Left renal cortex interstitium (tissue), 4 donors: Measurements from ENCODE around the gene DHX16. TPM values are rescaled to one million over a fixed set of nuclear protein-coding genes. Genes with fewer than 3 reads are reported as not detected.

Experiments
- DNase-seq, 4 donors: peaks; one replicate each; pipeline ENCODE4 v3.0.0-alpha.2; 2013; ENCODE audit warnings: low read depth in 4 of 4, low spot score in 2 of 4, missing footprints in 1 of 4
- polyA plus RNA-seq, 4 donors: library from polyadenylated mRNA; unstranded; fragments of 120-200 nt; gene quantifications; one replicate each; pipeline ENCODE4 v1.2.1, GENCODE V29; 2013; ENCODE audit not compliant: insufficient read length in 4 of 4

The DHX16 gene
- polyA plus RNA-seq, 4 donors, result 38.7 to 54.4 (median 44.6) TPM

- no peak for DNase-seq
Observed at GRCh38 chr6:30700340-30700739, 27.5 kb upstream of the DHX16 start.

- no peak for DNase-seq
Observed at GRCh38 chr6:30696432-30696831, 23.6 kb upstream of the DHX16 start.

- no peak for DNase-seq
Observed at GRCh38 chr6:30691208-30691847, 18.5 kb upstream of the DHX16 start.

GRCh38 chr6:30690403-30691207, 17.8 kb upstream of the DHX16 start, which contains the start of gene NRM:
NRM (minus strand) TSS chr6:30690984; CDS start chr6:30690974, 10 bp downstream.
- peak; percentile 79 to 93 (median 86) for DNase-seq

- DNase-seq, result no peak
Observed at GRCh38 chr6:30689985-30690384, 17.2 kb upstream of the DHX16 start.

- DNase-seq, result no peak
Observed at GRCh38 chr6:30689022-30689865, 16.4 kb upstream of the DHX16 start.

- DNase-seq, result no peak
Observed at GRCh38 chr6:30688569-30688968, 15.8 kb upstream of the DHX16 start.

- DNase-seq, result no peak
Observed at GRCh38 chr6:30687659-30688431, 15.0 kb upstream of the DHX16 start.

- peak; percentile 75 to 87 (median 80) for DNase-seq
Observed at GRCh38 chr6:30686908-30687658, 14.3 kb upstream of the DHX16 start.

GRCh38 chr6:30686009-30686907, 13.5 kb upstream of the DHX16 start, which contains the start of gene PPP1R18:
PPP1R18 (minus strand) TSS chr6:30686645; CDS start chr6:30686018, 627 bp downstream.
- no peak for DNase-seq

GRCh38 chr6:30685157-30686008, 12.6 kb upstream of the DHX16 start:
- no peak for DNase-seq

- DNase-seq, result no peak
Observed at GRCh38 chr6:30684386-30685156, 11.8 kb upstream of the DHX16 start.

- no peak for DNase-seq
Observed at GRCh38 chr6:30683980-30684338, 11.2 kb upstream of the DHX16 start.

- no peak for DNase-seq
Observed at GRCh38 chr6:30683183-30683979, 10.6 kb upstream of the DHX16 start.

GRCh38 chr6:30682143-30683117, 9.6 kb upstream of the DHX16 start:
- DNase-seq, result no peak
